Natural killer cell (primary cell): ENCODE measurements around the gene EVL. TPM values are rescaled to one million over a fixed set of nuclear protein-coding genes. Genes with fewer than 3 reads are reported as not detected.
"Not testable (repeated sequence)": the region's sequence is repeated elsewhere in the genome, so short reads cannot be mapped to it uniquely, and the experiment has no call there.

Source experiments
- ATAC-seq, 3 donors: fragments of 150-1000 bp in 2 of 3; fragments of 200-7000 bp in 1 of 3; cut with Tn5 transposase; 1 replicate in 1 of 3; 2 replicates in 2 of 3; pipeline ENCODE4 v1.10.0; 2021; ENCODE audit warnings: mild to moderate bottlenecking in 2 of 3, moderate library complexity in 2 of 3
- DNase-seq, 2 donors: peaks; one replicate each; pipeline versions ENCODE4 v3.0.0 to v3.0.0-alpha.2; 2013 to 2021; ENCODE audit warnings: mixed read lengths in 1 of 2
- H3K27ac ChIP-seq: one replicate; pipeline ENCODE4 v1.5.1; 2013; ENCODE audit warnings: mild to moderate bottlenecking, low read length
- H3K27me3 ChIP-seq: one replicate; pipeline ENCODE4 v1.6.1; 2013; ENCODE audit warnings: low read length; ENCODE audit not compliant: control insufficient read depth, insufficient read depth
- H3K36me3 ChIP-seq: one replicate; pipeline ENCODE4 v1.6.1; 2013; ENCODE audit warnings: low read length; ENCODE audit not compliant: control insufficient read depth, insufficient read depth
- H3K4me1 ChIP-seq: one replicate; pipeline ENCODE4 v1.6.1; 2013; ENCODE audit warnings: low read length; ENCODE audit not compliant: control insufficient read depth, insufficient read depth
- H3K4me3 ChIP-seq: one replicate; pipeline ENCODE4 v1.5.1; 2013; ENCODE audit warnings: low read length
- H3K9me3 ChIP-seq: one replicate; pipeline ENCODE4 v1.6.1; 2013; ENCODE audit warnings: low read length; ENCODE audit not compliant: control insufficient read depth, insufficient read depth
- H3K27ac Mint-ChIP-seq, 2 donors: one replicate each; pipeline ENCODE4 v1.8.0; 2022; ENCODE audit warnings: mild to moderate bottlenecking in 2 of 2, mixed read lengths in 2 of 2, moderate library complexity in 1 of 2
- H3K27me3 Mint-ChIP-seq, 2 donors: one replicate each; pipeline ENCODE4 v1.8.0; 2022; ENCODE audit warnings: low read depth in 2 of 2, mixed read lengths in 2 of 2
- H3K36me3 Mint-ChIP-seq: one replicate; pipeline ENCODE4 v1.8.0; 2022; ENCODE audit warnings: mixed read lengths
- H3K4me1 Mint-ChIP-seq, 2 donors: one replicate each; pipeline ENCODE4 v1.8.0; 2022; ENCODE audit warnings: mixed read lengths in 2 of 2
- H3K4me3 Mint-ChIP-seq: one replicate; pipeline ENCODE4 v1.8.0; 2022; ENCODE audit warnings: mild to moderate bottlenecking, moderate library complexity, mixed read lengths
- H3K9me3 Mint-ChIP-seq, 2 donors: one replicate each; pipeline ENCODE4 v1.8.0; 2022; ENCODE audit warnings: mixed read lengths in 2 of 2
- WGBS: methylation state at CpG from one replicate; pipeline ENCODE4 v1.1.7; 2013; ENCODE audit warnings: missing lambda C conversion rate; ENCODE audit not compliant: insufficient coverage; 5-methylcytosine and 5-hydroxymethylcytosine counted together
- intact Hi-C: fragments of 100-400 bp; cut with micrococcal nuclease; formaldehyde crosslinking; loops from one replicate; pipeline ENCODE4 v1.14.2; 2022
- total RNA-seq, 4 donors: library from RNA; stranded (reverse); fragments of 120-200 nt in 1 of 4; gene quantifications; one replicate each; pipeline versions ENCODE4 v1.2.3 to v1.2.4, GENCODE V29; 2013 to 2022
- TF ChIP-seq, protein P1 (sequence below): fragments of 200-600 bp; IDR thresholded peaks from one replicate; pipeline ENCODE4 v1.8.0; 2022; ENCODE audit warnings: antibody characterized with exemption

Gene EVL
- total RNA-seq, 3 donors from 2014 or later (not counting 1 experiment from before 2014, with no cell fraction given), result 882 to 1,108 (median 986) TPM

GRCh38 chr14:100155049-100155621 is 89.9 kb downstream of the EVL start:
- H3K4me1 Mint-ChIP-seq, result peaks cover 0 to 4% of the 10 kb centered on the region in 2 donors
- TF ChIP-seq, protein P1, sequence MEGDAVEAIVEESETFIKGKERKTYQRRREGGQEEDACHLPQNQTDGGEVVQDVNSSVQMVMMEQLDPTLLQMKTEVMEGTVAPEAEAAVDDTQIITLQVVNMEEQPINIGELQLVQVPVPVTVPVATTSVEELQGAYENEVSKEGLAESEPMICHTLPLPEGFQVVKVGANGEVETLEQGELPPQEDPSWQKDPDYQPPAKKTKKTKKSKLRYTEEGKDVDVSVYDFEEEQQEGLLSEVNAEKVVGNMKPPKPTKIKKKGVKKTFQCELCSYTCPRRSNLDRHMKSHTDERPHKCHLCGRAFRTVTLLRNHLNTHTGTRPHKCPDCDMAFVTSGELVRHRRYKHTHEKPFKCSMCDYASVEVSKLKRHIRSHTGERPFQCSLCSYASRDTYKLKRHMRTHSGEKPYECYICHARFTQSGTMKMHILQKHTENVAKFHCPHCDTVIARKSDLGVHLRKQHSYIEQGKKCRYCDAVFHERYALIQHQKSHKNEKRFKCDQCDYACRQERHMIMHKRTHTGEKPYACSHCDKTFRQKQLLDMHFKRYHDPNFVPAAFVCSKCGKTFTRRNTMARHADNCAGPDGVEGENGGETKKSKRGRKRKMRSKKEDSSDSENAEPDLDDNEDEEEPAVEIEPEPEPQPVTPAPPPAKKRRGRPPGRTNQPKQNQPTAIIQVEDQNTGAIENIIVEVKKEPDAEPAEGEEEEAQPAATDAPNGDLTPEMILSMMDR, result peak; percentile 12
- H3K4me3 Mint-ChIP-seq, result no peak overlapping the region
- no peak overlapping the region for H3K27ac Mint-ChIP-seq
- WGBS, result 82% methylated on average over 8 of the region's 8 CpGs
- Histone ChIP-seq H3K27me3 (peaks cover 6% of the 10 kb centered on the region), H3K9me3 (peaks cover 14% of the 10 kb centered on the region), H3K27ac (no peak overlapping the region), H3K36me3 (no peaks in the 10 kb centered on the region), H3K4me3 (no peak overlapping the region), H3K4me1 (peaks cover 11% of the 10 kb centered on the region)
- peaks cover 0 to 5% of the 10 kb centered on the region in 2 donors for H3K9me3 Mint-ChIP-seq
- intact Hi-C loops, result no loop called here
- DNase-seq, result peak in 1 of 2 donors; percentile 52
- ATAC-seq, result peak in 1 of 3 donors; percentile 32
- H3K27me3 Mint-ChIP-seq, result peaks cover 0 to 4% of the 10 kb centered on the region in 2 donors
- no peaks in the 10 kb centered on the region for H3K36me3 Mint-ChIP-seq

DNA sequence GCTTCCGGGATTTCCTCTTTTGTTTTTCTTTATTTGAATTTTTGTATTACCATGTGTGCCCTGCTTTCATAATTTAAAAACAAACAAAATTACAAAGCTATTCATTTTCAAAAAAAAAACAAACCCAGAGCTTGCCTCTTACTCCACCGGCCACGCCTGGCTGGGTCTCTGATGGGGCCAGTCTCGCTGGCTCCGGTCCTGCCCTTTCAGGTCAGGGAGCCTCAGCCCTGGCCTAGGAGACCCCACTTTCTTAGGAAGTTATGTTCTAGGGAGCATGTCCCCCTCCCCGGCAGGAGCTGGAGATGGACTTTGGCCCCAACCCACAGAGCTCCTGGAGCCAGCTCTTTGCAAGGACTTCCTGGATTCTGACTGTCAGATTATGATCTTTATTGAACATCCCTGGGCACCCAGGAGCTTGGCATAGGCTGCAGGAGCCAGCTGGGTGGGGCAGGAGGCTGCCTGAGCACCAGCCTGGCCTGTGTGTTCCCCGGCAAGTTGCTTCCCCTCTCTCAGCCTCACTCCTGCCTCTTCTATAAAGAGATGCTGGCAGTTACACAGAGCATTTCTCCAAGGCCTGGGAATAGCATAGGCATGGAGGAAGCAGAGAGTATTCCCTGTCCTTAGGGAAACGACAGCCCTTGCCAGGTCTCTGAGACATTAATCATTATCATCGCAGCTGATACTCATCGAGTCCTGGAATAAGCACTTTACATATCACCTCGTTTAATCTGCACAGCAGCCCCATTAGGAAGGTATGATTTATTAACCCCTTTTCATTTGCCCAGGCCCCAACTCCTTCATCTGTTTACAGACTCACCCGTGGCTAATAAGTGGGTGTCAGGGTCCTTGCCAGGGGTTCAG is 90.8 kb downstream of the EVL start:
- no peak for DNase-seq
- Mint-ChIP-seq H3K4me3 (no peak overlapping the region), H3K4me1 (peaks cover 0 to 3% of the 10 kb centered on the region in 2 donors), H3K36me3 (no peaks in the 10 kb centered on the region), H3K27me3 (peaks cover 0 to 6% of the 10 kb centered on the region in 2 donors), H3K27ac (no peak overlapping the region), H3K9me3 (peaks cover 0 to 5% of the 10 kb centered on the region in 2 donors)
- Histone ChIP-seq H3K27me3 (peaks cover 7% of the 10 kb centered on the region), H3K9me3 (peaks cover 14% of the 10 kb centered on the region), H3K4me3 (no peak overlapping the region), H3K27ac (no peak overlapping the region), H3K4me1 (peaks cover 11% of the 10 kb centered on the region), H3K36me3 (no peaks in the 10 kb centered on the region)
- intact Hi-C loops, result no loop called here
- 83% methylated on average over 12 of the region's 12 CpGs for WGBS
- TF ChIP-seq, protein P1, result no peak
- no peak for ATAC-seq

GRCh38 chr14:100156776-100157175 is 91.6 kb downstream of the EVL start:
- peaks cover 0 to 6% of the 10 kb centered on the region in 2 donors for H3K27me3 Mint-ChIP-seq
- 82% methylated on average over 6 of the region's 6 CpGs for WGBS
- ATAC-seq (no peak), DNase-seq (no peak)
- no peak overlapping the region for H3K27ac ChIP-seq
- peaks cover 11% of the 10 kb centered on the region for H3K4me1 ChIP-seq
- no peaks in the 10 kb centered on the region for H3K36me3 Mint-ChIP-seq
- peaks cover 14% of the 10 kb centered on the region for H3K9me3 ChIP-seq
- peaks cover 7% of the 10 kb centered on the region for H3K27me3 ChIP-seq
- intact Hi-C loops, result no loop called here
- no peaks in the 10 kb centered on the region for H3K4me1 Mint-ChIP-seq
- H3K9me3 Mint-ChIP-seq, result peaks cover 0 to 5% of the 10 kb centered on the region in 2 donors
- no peaks in the 10 kb centered on the region for H3K36me3 ChIP-seq
- H3K4me3 ChIP-seq, result no peak overlapping the region
- no peak overlapping the region for H3K27ac Mint-ChIP-seq
- H3K4me3 Mint-ChIP-seq, result no peak overlapping the region
- TF ChIP-seq, protein P1, result no peak

- H3K36me3 ChIP-seq, DNase-seq, H3K4me1 Mint-ChIP-seq, H3K27me3 Mint-ChIP-seq, H3K27me3 ChIP-seq, H3K4me3 ChIP-seq, H3K27ac ChIP-seq, H3K27ac Mint-ChIP-seq, ATAC-seq, H3K36me3 Mint-ChIP-seq, intact Hi-C loops, H3K9me3 Mint-ChIP-seq: not testable (repeated sequence)
- H3K4me1 ChIP-seq, result peaks cover 11% of the 10 kb centered on the region
- WGBS, result 74% methylated on average over 16 of the region's 16 CpGs
- H3K4me3 Mint-ChIP-seq, result peak overlapping the region; percentile 40
- H3K9me3 ChIP-seq, result peaks cover 14% of the 10 kb centered on the region
Measured at GRCh38 chr14:100157548-100158232, 92.5 kb downstream of the EVL start.
